ENCODE results near the gene CNGA1. TPM values are rescaled to one million over a fixed set of nuclear protein-coding genes. Genes with fewer than 3 reads are reported as not detected.
A peak's percentile ranks its signal among the peaks of the same experiment; 100 is the strongest.
"Not testable (repeated sequence)": the region's sequence is repeated elsewhere in the genome, so short reads cannot be mapped to it uniquely, and the experiment has no call there.

Gene CNGA1
- total and polyA plus RNA-seq, 8 donors: 0.73 to 2.0 (median 1.5) TPM; not detected in 1

DNA sequence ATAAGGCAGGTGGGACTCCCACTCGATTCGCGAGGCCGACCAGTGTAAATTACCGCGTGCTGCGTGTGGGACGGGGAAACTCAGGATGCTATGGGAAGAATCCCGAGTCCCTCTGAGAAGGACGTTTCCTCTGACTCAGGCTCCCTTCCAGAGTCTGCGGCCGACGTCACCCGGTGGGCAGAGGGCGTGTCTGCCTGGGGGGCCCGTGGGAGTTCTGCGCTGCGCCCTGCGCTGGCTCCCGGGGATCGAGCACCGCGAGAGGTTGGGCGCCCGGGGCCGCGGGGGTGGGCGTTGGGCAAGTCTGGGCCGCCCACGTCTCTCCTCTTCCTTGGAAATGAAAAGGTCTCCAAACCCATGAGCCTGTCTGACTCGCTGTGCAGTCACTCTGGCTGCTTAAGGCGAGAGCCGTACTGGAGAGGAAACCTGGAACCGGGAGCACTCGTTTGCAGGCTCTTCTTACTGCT, 659 bp upstream of the CNGA1 start:
- Histone ChIP-seq H3K27ac (peak overlapping the region in 1 of 2 donors; percentile 48), H3K36me3 (no peaks in the 10 kb centered on the region), H3K4me3 (peak overlapping the region; percentile 58 to 66), H3K9me3 (no peaks in the 10 kb centered on the region), H3K27me3 (peaks cover 0 to 57% of the 10 kb centered on the region in 2 donors), H3K4me1 (peaks cover 0 to 16% of the 10 kb centered on the region in 2 donors)
- TF ChIP-seq, protein P1, sequence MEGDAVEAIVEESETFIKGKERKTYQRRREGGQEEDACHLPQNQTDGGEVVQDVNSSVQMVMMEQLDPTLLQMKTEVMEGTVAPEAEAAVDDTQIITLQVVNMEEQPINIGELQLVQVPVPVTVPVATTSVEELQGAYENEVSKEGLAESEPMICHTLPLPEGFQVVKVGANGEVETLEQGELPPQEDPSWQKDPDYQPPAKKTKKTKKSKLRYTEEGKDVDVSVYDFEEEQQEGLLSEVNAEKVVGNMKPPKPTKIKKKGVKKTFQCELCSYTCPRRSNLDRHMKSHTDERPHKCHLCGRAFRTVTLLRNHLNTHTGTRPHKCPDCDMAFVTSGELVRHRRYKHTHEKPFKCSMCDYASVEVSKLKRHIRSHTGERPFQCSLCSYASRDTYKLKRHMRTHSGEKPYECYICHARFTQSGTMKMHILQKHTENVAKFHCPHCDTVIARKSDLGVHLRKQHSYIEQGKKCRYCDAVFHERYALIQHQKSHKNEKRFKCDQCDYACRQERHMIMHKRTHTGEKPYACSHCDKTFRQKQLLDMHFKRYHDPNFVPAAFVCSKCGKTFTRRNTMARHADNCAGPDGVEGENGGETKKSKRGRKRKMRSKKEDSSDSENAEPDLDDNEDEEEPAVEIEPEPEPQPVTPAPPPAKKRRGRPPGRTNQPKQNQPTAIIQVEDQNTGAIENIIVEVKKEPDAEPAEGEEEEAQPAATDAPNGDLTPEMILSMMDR (IDR thresholded peaks at IDR 0.05): no peak
- DNase-seq (peak; percentile 30 to 83 (median 66)), ATAC-seq (peak; percentile 77)
- intact Hi-C loops (cut with DNase I): no loop called here

DNA sequence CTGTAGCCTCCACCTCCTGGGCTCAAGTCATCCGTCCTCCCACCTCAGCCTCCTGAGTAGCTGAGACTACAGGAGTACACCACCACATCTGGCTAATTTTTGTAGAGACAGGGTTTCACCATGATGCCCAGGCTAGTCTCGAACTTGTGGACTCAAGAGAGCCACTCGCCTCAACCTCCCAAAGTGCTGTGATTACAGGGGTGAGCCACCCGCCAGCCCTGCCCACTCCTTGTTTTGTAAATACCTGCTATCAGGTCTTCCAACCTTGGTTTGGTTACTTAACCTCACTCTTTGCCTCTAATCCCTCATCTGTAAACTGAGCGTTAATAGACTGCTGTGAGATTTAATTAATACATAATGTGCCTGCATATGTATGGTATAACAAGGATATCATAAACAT, 803 bp downstream of the CNGA1 start:
- peaks cover 0 to 16% of the 10 kb centered on the region in 2 donors for H3K4me1 ChIP-seq
- ATAC-seq: no peak
- H3K27ac ChIP-seq: no peak overlapping the region
- H3K27me3 ChIP-seq: peaks cover 0 to 57% of the 10 kb centered on the region in 2 donors
- H3K36me3 ChIP-seq: no peaks in the 10 kb centered on the region
- DNase-seq: no peak
- H3K9me3 ChIP-seq: no peaks in the 10 kb centered on the region
- peak overlapping the region in 1 of 2 donors; percentile 58 for H3K4me3 ChIP-seq
- intact Hi-C loops (cut with DNase I): no loop called here
- TF ChIP-seq, protein P1 (IDR thresholded peaks at IDR 0.05): no peak

DNA sequence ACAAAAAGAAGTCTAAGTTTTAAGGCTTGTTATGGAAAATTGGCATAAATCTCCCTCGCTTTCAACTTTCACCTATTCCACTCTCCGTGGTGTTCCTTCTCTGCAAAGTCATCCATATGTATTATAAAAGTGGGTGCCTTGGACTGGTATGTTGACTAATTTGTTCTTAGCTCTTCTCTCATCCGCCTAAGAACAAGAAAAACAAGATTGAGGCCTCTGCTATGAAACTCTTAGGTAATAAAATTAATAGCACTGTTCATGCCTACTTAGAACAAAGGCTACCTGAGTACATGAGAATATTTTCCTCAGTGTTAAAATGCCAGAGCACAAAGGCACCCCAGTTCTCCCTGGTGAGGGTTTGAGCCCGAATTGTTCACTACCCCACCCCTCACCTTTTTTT, 1.3 kb downstream of the CNGA1 start:
- TF ChIP-seq, protein P1 (IDR thresholded peaks at IDR 0.05): no peak
- H3K27me3 ChIP-seq: peaks cover 0 to 57% of the 10 kb centered on the region in 2 donors
- H3K4me1 ChIP-seq: peaks cover 0 to 16% of the 10 kb centered on the region in 2 donors
- no peaks in the 10 kb centered on the region for H3K36me3 ChIP-seq
- DNase-seq (no peak), ATAC-seq (no peak)
- H3K4me3 ChIP-seq: no peak overlapping the region
- no peak overlapping the region for H3K27ac ChIP-seq
- no peaks in the 10 kb centered on the region for H3K9me3 ChIP-seq
- intact Hi-C loops (cut with DNase I): no loop called here

DNA sequence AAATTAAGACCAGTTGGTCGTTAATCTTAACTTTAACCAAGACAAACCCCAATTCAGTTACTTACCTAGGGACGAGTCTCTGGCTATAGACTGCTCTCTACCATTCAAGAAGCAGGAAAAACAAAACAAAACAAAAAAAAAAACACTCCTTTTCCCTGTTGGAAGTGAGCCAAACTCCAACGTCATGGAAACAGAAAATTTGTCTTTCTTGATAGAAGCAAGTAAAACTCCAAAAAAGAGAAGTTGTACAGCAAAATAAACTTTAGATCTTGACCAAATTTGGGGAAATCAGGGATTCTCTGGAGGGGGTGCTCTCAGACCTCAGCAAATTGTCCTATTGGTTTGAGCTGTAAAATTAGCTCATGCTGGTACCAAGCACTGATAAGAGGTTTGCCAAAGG, 3.7 kb downstream of the CNGA1 start:
- no peak overlapping the region for H3K27ac ChIP-seq
- DNase-seq (no peak), ATAC-seq (no peak)
- intact Hi-C loops (cut with DNase I): no loop called here
- peaks cover 0 to 43% of the 10 kb centered on the region in 2 donors for H3K27me3 ChIP-seq
- peaks cover 0 to 13% of the 10 kb centered on the region in 2 donors for H3K9me3 ChIP-seq
- H3K36me3 ChIP-seq: no peaks in the 10 kb centered on the region
- H3K4me1 ChIP-seq: peaks cover 0 to 16% of the 10 kb centered on the region in 2 donors
- TF ChIP-seq, protein P1 (IDR thresholded peaks at IDR 0.05): no peak
- H3K4me3 ChIP-seq: no peak overlapping the region

DNA sequence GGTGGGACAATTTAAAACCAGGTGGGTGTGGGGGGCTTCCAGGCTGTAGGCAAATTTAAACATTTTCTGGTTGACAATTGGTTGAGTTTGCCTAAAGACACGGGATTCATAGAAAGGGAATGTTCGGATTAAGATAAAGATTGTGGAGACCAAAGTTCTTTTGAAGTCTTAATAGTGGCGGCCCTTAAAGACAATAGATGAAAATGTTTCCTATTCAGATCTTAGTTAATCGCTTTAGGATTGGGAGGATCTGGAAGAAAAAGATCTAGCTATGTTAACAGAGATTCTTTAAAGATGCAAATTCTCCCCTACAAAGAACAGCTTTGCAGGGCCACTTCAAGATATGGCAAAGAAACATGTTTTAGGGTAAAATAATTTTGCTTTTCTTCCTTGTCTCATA, 4.8 kb downstream of the CNGA1 start:
- Histone ChIP-seq H3K36me3 (no peaks in the 10 kb centered on the region), H3K9me3 (peaks cover 0 to 23% of the 10 kb centered on the region in 2 donors), H3K4me3 (no peak overlapping the region), H3K27me3 (peaks cover 0 to 32% of the 10 kb centered on the region in 2 donors), H3K27ac (no peak overlapping the region), H3K4me1 (peaks cover 0 to 8% of the 10 kb centered on the region in 2 donors)
- no peak for ATAC-seq
- no peak for DNase-seq
- intact Hi-C loops (cut with DNase I): no loop called here
- TF ChIP-seq, protein P1 (IDR thresholded peaks at IDR 0.05): no peak

DNA sequence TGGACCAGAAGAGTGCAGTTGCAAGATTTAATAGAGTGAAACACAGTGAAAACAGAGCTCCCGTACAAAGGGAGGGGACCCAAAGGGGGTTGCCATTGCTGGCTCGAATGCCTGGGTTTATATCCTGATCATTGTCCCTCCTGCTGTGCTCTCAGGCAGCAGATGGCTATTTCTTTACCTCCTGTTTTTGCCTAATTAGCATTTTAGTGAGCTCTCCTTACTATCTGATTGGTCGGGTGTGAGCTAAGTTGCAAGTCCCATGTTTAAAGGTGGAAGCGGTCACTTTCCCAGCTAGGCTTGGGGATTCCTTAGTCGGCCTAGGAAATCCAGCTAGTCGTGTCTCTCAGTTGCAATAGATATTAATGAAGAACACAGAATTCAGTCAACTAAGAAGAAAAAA, 5.6 kb downstream of the CNGA1 start:
- DNase-seq; H3K4me1 ChIP-seq; H3K4me3 ChIP-seq; ATAC-seq; intact Hi-C loops (cut with DNase I); H3K27ac ChIP-seq; H3K36me3 ChIP-seq: not testable (repeated sequence)
- Histone ChIP-seq H3K9me3 (peaks cover 0 to 31% of the 10 kb centered on the region in 2 donors), H3K27me3 (peaks cover 0 to 23% of the 10 kb centered on the region in 2 donors)

Data from left lung (tissue), 10 donors.